Measurements from ENCODE around the gene UBXN1.
"Not testable (repeated sequence)": the region's sequence is repeated elsewhere in the genome, so short reads cannot be mapped to it uniquely, and the experiment has no call there.

Gene UBXN1

GRCh38 chr11:62671608-62672389 is 7.1 kb downstream of the UBXN1 start, which contains the start of the genes LBHD1 and UQCC3:
Gene LBHD1 (minus strand): TSS chr11:62672267. CDS start chr11:62670031, 2,236 bp downstream.
Gene UQCC3 (plus strand): TSS chr11:62671673. CDS start chr11:62671746, 73 bp downstream.
- peak; percentile 64 to 72 for DNase-seq (ENCODE audit: low read depth in 2 of 2)

- DNase-seq (ENCODE audit: low read depth in 2 of 2) = no peak
Measured at GRCh38 chr11:62671236-62671607, 7.7 kb downstream of the UBXN1 start.

GRCh38 chr11:62669420-62670161 is 9.3 kb downstream of the UBXN1 start:
- no peak for DNase-seq (ENCODE audit: low read depth in 2 of 2)

GRCh38 chr11:62667460-62667859 is 11.4 kb downstream of the UBXN1 start:
- DNase-seq (ENCODE audit: low read depth in 2 of 2) = no peak

- no peak for DNase-seq (ENCODE audit: low read depth in 2 of 2)
Measured at GRCh38 chr11:62666259-62666926, 12.5 kb downstream of the UBXN1 start.

- peak in 1 of 2 donors; percentile 43 for DNase-seq (ENCODE audit: low read depth in 2 of 2)
Measured at GRCh38 chr11:62665599-62666258, 13.1 kb downstream of the UBXN1 start.

- peak; percentile 94 for DNase-seq (ENCODE audit: low read depth in 2 of 2)
Measured at GRCh38 chr11:62665075-62665598, 13.7 kb downstream of the UBXN1 start, which contains the start of the genes C11orf98 and CSKMT. Gene C11orf98 (minus strand): TSS chr11:62665210. CDS start chr11:62665169, 41 bp downstream. Gene CSKMT (plus strand): TSS chr11:62665312. CDS start chr11:62665880, 568 bp downstream.

- DNase-seq (ENCODE audit: low read depth in 2 of 2) = no peak
Measured at GRCh38 chr11:62664405-62665074, 14.3 kb downstream of the UBXN1 start.

- DNase-seq (ENCODE audit: low read depth in 2 of 2) = no peak
Measured at GRCh38 chr11:62656796-62657429, 22.0 kb downstream of the UBXN1 start.

- no peak for DNase-seq (ENCODE audit: low read depth in 2 of 2)
Measured at GRCh38 chr11:62654297-62654696, 24.6 kb downstream of the UBXN1 start.

- DNase-seq (ENCODE audit: low read depth in 2 of 2) = no peak
Measured at GRCh38 chr11:62652161-62653006, 26.5 kb downstream of the UBXN1 start.

GRCh38 chr11:62650283-62650682 is 28.6 kb downstream of the UBXN1 start:
- not testable (repeated sequence) for DNase-seq (ENCODE audit: low read depth in 2 of 2)

- no peak for DNase-seq (ENCODE audit: low read depth in 2 of 2)
Measured at GRCh38 chr11:62649486-62649885, 29.4 kb downstream of the UBXN1 start.

GRCh38 chr11:62648967-62649364 is 29.9 kb downstream of the UBXN1 start:
- no peak for DNase-seq (ENCODE audit: low read depth in 2 of 2)

- no peak for DNase-seq (ENCODE audit: low read depth in 2 of 2)
Measured at GRCh38 chr11:62648185-62648966, 30.5 kb downstream of the UBXN1 start.

GRCh38 chr11:62647609-62648005 is 31.3 kb downstream of the UBXN1 start:
- DNase-seq (ENCODE audit: low read depth in 2 of 2) = no peak

GRCh38 chr11:62646825-62647608 is 31.9 kb downstream of the UBXN1 start:
- no peak for DNase-seq (ENCODE audit: low read depth in 2 of 2)
